B cell (primary cell): Measurements from ENCODE around the gene EXOC6. TPM values are rescaled to one million over a fixed set of nuclear protein-coding genes. Genes with fewer than 3 reads are reported as not detected.
A peak's percentile ranks its signal among the peaks of the same experiment; 100 is the strongest.

ENCODE experiments used
- ATAC-seq: fragments of 200-7000 bp; cut with Tn5 transposase; one replicate; pipeline ENCODE4 v1.10.0; 2021; ENCODE audit warnings: low read depth, mild to moderate bottlenecking, moderate number of reproducible peaks, moderate library complexity
- CTCF ChIA-PET: fragments of 350-600 bp; sonication (Branson Sonifier 250); formaldehyde crosslinking; loops from one replicate; lab custom pipeline; 2021; ENCODE audit warnings: antibody characterized with exemption, inconsistent platforms; lab: Charles Lee
- POLR2A ChIA-PET: fragments of 350-600 bp; sonication (Branson Sonifier 250); formaldehyde crosslinking; loops from one replicate; lab custom pipeline; 2021; ENCODE audit warnings: antibody characterized with exemption; lab: Charles Lee
- DNase-seq: peaks from one replicate; pipeline ENCODE4 v3.0.0; 2013
- H2AFZ ChIP-seq: 2 replicates; pipeline ENCODE4 v1.6.1; 2012; ENCODE audit warnings: mild to moderate bottlenecking, low read depth, low read length; ENCODE audit not compliant: insufficient read depth, poor library complexity, severe bottlenecking
- H3K27ac ChIP-seq, 2 donors: 1 replicate in 1 of 2; 2 replicates in 1 of 2; pipeline ENCODE4 v1.5.1; 2012 to 2013; ENCODE audit warnings: low read length in 2 of 2, mild to moderate bottlenecking in 2 of 2, moderate library complexity in 1 of 2
- H3K27me3 ChIP-seq, 4 experiments: fragments of 200-600 bp in 1 of 4; sonication (generic) in 1 of 4; replicated peaks in 1 of 4; 1 replicate in 2 of 4; 2 replicates in 2 of 4; pipeline versions ENCODE4 v1.6.1 to v1.7.0; 2013 to 2016; ENCODE audit warnings: low read length in 3 of 4, mild to moderate bottlenecking in 2 of 4, mixed read lengths in 1 of 4, moderate library complexity in 1 of 4; ENCODE audit not compliant: insufficient read depth in 4 of 4, control insufficient read depth in 3 of 4; ENCODE audit errors: control extremely low read depth in 1 of 4
- H3K36me3 ChIP-seq, 2 experiments: replicated peaks in 1 of 2; 1 replicate in 1 of 2; 2 replicates in 1 of 2; pipeline versions ENCODE4 v1.6.1 to v1.7.1; 2013; ENCODE audit warnings: low read length in 1 of 2; ENCODE audit not compliant: insufficient read depth in 2 of 2, control insufficient read depth in 1 of 2; ENCODE audit errors: control extremely low read depth in 1 of 2, extremely low read depth in 1 of 2
- H3K4me1 ChIP-seq, 2 donors: fragments of 200-600 bp in 1 of 2; sonication (generic) in 1 of 2; 1 replicate in 1 of 2; 2 replicates in 1 of 2; pipeline versions ENCODE4 v1.5.1 to v1.6.1; 2013 to 2017; ENCODE audit warnings: low read length in 2 of 2; ENCODE audit not compliant: control insufficient read depth in 2 of 2, insufficient read depth in 2 of 2
- H3K4me2 ChIP-seq: replicated peaks from 2 replicates; pipeline ENCODE3; 2012; ENCODE audit warnings: mild to moderate bottlenecking, low read depth, low read length; ENCODE audit not compliant: poor library complexity, severe bottlenecking
- H3K4me3 ChIP-seq, 5 experiments: fragments of 200-600 bp in 1 of 5; sonication (generic) in 1 of 5; 1 replicate in 3 of 5; 2 replicates in 2 of 5; pipeline versions ENCODE4 v1.5.1 to v1.7.0; 2011 to 2016; ENCODE audit warnings: low read length in 4 of 5, mild to moderate bottlenecking in 4 of 5, low read depth in 2 of 5, control low read depth in 1 of 5, moderate library complexity in 1 of 5; ENCODE audit not compliant: insufficient read depth in 1 of 5; ENCODE audit errors: control extremely low read depth in 1 of 5, extremely low read depth in 1 of 5
- H3K79me2 ChIP-seq: fragments of 200-600 bp; sonication (generic); one replicate; pipeline ENCODE4 v1.6.0; 2016; ENCODE audit warnings: low read length; ENCODE audit not compliant: control insufficient read depth, insufficient read depth
- H3K9ac ChIP-seq: fragments of 200-600 bp; sonication (generic); 2 replicates; pipeline ENCODE4 v1.6.1; 2017; ENCODE audit warnings: mild to moderate bottlenecking, low read length, moderate library complexity
- H3K9me3 ChIP-seq, 3 donors: one replicate each; pipeline versions ENCODE4 v1.6.1 to v1.7.1; 2013; ENCODE audit warnings: low read length in 2 of 3; ENCODE audit not compliant: control insufficient read depth in 2 of 3, insufficient read depth in 1 of 3; ENCODE audit errors: control extremely low read depth in 1 of 3
- H4K20me1 ChIP-seq: 2 replicates; pipeline ENCODE4 v1.6.0; 2012; ENCODE audit warnings: mild to moderate bottlenecking, low read length; ENCODE audit not compliant: insufficient read depth, control insufficient read depth, poor library complexity, severe bottlenecking
- H3K27ac Mint-ChIP-seq: one replicate; pipeline ENCODE4 v1.8.0; 2021; ENCODE audit warnings: mixed read lengths
- H3K27me3 Mint-ChIP-seq: one replicate; pipeline ENCODE4 v1.8.0; 2021; ENCODE audit warnings: mixed read lengths
- H3K4me1 Mint-ChIP-seq: one replicate; pipeline ENCODE4 v1.8.0; 2021; ENCODE audit warnings: mixed read lengths
- H3K4me3 Mint-ChIP-seq: one replicate; pipeline ENCODE4 v1.8.0; 2021; ENCODE audit warnings: mixed read lengths
- H3K9me3 Mint-ChIP-seq: one replicate; pipeline ENCODE4 v1.8.0; 2022; ENCODE audit warnings: mixed read lengths; ENCODE audit not compliant: insufficient read depth
- EZH2 ChIP-seq: IDR thresholded peaks from 2 replicates; pipeline ENCODE4 v1.6.1; 2012; ENCODE audit warnings: borderline replicate concordance, low read depth, mild to moderate bottlenecking, moderate library complexity, low read length; ENCODE audit not compliant: insufficient read depth, poor library complexity, severe bottlenecking
- WGBS: methylation state at CpG from one replicate; pipeline ENCODE4 v1.1.5; 2013; ENCODE audit warnings: missing lambda C conversion rate; ENCODE audit not compliant: insufficient coverage; 5-methylcytosine and 5-hydroxymethylcytosine counted together
- intact Hi-C: fragments of 100-400 bp; cut with micrococcal nuclease; formaldehyde crosslinking; loops from one replicate; pipeline ENCODE4 v1.10.0; 2022
- polyA plus RNA-seq: library from polyadenylated mRNA; depleted of rRNA; stranded (reverse); fragments of >200 nt; gene quantifications from 2 replicates; pipeline ENCODE4 v1.2.3, GENCODE V29; 2012
- total RNA-seq, 2 donors: library from RNA; stranded (reverse); fragments of 120-200 nt in 1 of 2; gene quantifications; 1 replicate in 1 of 2; 2 replicates in 1 of 2; pipeline versions ENCODE4 v1.2.3 to v1.2.4, GENCODE V29; 2013 to 2022
- TF ChIP-seq, protein P1 (sequence below): fragments of 200-600 bp; IDR thresholded peaks from one replicate; pipeline ENCODE4 v1.8.0; 2022; ENCODE audit warnings: antibody characterized with exemption, mild to moderate bottlenecking

EXOC6 gene
- total and polyA plus RNA-seq, 2 donors (not counting 1 experiment from before 2014, with no cell fraction given), result 7.9 to 22.6 TPM

DNA sequence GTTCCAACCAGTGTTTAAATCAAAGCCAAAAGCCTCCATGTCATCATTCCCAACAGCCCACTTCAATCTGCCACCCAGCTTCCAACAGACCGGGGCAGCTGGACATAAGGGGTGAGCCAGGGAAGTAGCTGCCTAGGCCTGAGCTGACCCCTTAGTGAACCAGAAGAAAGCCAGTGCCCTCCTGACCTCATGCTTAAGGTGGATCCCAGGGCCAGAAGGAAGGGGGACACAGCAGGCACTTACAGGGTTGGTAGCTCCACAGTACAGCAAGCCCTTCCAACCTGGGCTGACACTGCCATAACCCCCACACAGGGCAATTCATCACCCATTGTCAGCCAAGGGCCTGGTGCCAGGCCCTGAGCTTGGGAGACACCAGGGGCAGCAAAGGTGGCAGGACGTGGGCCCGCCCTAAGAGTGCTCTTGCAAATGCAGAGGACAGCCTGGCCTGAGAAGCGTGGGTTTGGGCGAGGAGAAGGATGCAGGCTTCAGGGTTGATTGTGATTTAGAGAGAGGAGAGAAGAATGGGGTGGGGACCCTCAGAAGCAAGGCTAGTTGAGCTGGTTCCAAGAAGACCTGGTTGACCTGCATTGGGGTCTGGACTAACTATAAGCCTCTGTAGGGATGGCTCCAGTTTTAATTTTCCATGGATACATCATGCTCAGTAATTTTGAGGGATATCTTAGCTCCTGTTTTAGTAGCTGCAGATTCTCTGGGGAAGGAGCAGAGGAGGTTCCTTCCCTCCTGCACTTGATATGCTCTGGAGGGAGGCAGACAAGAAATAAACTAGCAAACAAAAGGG, 222.3 kb downstream of the EXOC6 start:
- Mint-ChIP-seq H3K9me3 (no peaks in the 10 kb centered on the region), H3K4me3 (peak overlapping the region; percentile 55), H3K27me3 (peaks cover 66% of the 10 kb centered on the region), H3K27ac (no peak overlapping the region), H3K4me1 (peaks cover 45% of the 10 kb centered on the region)
- Histone ChIP-seq H3K36me3 (no peaks in the 10 kb centered on the region), H4K20me1 (no peaks in the 10 kb centered on the region), H3K9me3 (peaks cover 0 to 13% (median 0%) of the 10 kb centered on the region in 3 donors), H2AFZ (no peak overlapping the region), H3K4me1 (peaks cover 46 to 47% of the 10 kb centered on the region in 2 donors), H3K4me2 (no peak overlapping the region), H3K4me3 (no peak overlapping the region), H3K27me3 (peaks cover 0 to 90% (median 49%) of the 10 kb centered on the region in 4 experiments), H3K27ac (no peak overlapping the region), H3K79me2 (no peaks in the 10 kb centered on the region), H3K9ac (no peak overlapping the region)
- ATAC-seq, result no peak
- DNase-seq, result no peak
- CTCF ChIA-PET, result interaction anchor here (1.1 kb wide), 1 partner anchor 11 kb away, joined by 3 read pairs; no protein-coding TSS in a partner anchor
- TF ChIP-seq, protein P1, sequence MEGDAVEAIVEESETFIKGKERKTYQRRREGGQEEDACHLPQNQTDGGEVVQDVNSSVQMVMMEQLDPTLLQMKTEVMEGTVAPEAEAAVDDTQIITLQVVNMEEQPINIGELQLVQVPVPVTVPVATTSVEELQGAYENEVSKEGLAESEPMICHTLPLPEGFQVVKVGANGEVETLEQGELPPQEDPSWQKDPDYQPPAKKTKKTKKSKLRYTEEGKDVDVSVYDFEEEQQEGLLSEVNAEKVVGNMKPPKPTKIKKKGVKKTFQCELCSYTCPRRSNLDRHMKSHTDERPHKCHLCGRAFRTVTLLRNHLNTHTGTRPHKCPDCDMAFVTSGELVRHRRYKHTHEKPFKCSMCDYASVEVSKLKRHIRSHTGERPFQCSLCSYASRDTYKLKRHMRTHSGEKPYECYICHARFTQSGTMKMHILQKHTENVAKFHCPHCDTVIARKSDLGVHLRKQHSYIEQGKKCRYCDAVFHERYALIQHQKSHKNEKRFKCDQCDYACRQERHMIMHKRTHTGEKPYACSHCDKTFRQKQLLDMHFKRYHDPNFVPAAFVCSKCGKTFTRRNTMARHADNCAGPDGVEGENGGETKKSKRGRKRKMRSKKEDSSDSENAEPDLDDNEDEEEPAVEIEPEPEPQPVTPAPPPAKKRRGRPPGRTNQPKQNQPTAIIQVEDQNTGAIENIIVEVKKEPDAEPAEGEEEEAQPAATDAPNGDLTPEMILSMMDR, result no peak
- TF ChIP-seq EZH2, result no peak
- POLR2A ChIA-PET, result no interaction called here
- intact Hi-C loops, result loop anchor here (5.0 to 10.0 kb wide), 2 partner anchors 183 to 414 kb away; partner anchors contain the start of gene MYOF
- 77% methylated on average over 5 of the region's 5 CpGs for WGBS

DNA sequence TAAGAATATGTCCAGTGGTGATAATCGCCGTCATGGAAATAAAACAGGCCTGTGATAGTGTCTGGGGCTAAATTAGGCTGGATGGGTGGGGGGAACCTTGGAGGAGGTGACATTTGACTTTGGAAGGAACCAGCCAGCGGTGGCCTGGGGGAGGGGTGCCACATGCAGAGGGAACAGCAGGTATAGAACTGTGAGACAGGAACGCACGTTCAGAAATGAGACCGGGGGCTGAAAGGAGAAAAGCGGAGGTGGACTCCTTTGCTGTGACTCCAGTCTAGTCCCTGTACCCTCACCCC, 222.8 kb downstream of the EXOC6 start:
- ChIA-PET POLR2A (no interaction called here), CTCF (interaction anchor here (1.1 kb wide), 1 partner anchor 10 kb away, joined by 3 read pairs; no protein-coding TSS in a partner anchor)
- Histone ChIP-seq H3K79me2 (no peaks in the 10 kb centered on the region), H3K27me3 (peaks cover 0 to 93% (median 50%) of the 10 kb centered on the region in 4 experiments), H2AFZ (no peak overlapping the region), H3K27ac (no peak overlapping the region), H3K9ac (no peak overlapping the region), H3K4me3 (no peak overlapping the region), H3K36me3 (no peaks in the 10 kb centered on the region), H4K20me1 (no peaks in the 10 kb centered on the region), H3K4me1 (peaks cover 46 to 47% of the 10 kb centered on the region in 2 donors), H3K9me3 (peaks cover 0 to 13% (median 0%) of the 10 kb centered on the region in 3 donors), H3K4me2 (no peak overlapping the region)
- no peak for TF ChIP-seq EZH2
- TF ChIP-seq, protein P1, result no peak
- ATAC-seq (no peak), DNase-seq (no peak)
- H3K4me3 Mint-ChIP-seq, result peak overlapping the region; percentile 55
- intact Hi-C loops, result loop anchor here (5.0 to 10.0 kb wide), 2 partner anchors 184 to 414 kb away; partner anchors contain the start of gene MYOF
- H3K27ac Mint-ChIP-seq, result no peak overlapping the region
- H3K9me3 Mint-ChIP-seq, result no peaks in the 10 kb centered on the region
- 83% methylated on average over 2 of the region's 7 CpGs for WGBS
- H3K27me3 Mint-ChIP-seq, result peaks cover 69% of the 10 kb centered on the region
- H3K4me1 Mint-ChIP-seq, result peaks cover 44% of the 10 kb centered on the region
